Lower leg skin (tissue), 4 donors: ENCODE measurements around the gene ZFP64. TPM values are rescaled to one million over a fixed set of nuclear protein-coding genes. Genes with fewer than 3 reads are reported as not detected.
"Not testable (repeated sequence)": the region's sequence is repeated elsewhere in the genome, so short reads cannot be mapped to it uniquely, and the experiment has no call there.

Experiments used
- DNase-seq, 2 donors: peaks; one replicate each; pipeline ENCODE4 v3.0.0-alpha.2; 2019; ENCODE audit warnings: low spot score in 2 of 2
- H3K4me3 ChIP-seq: fragments of 200-600 bp; sonication (generic); 2 replicates; pipeline ENCODE4 v1.5.1; 2017; ENCODE audit warnings: mild to moderate bottlenecking, low read depth; ENCODE audit not compliant: poor library complexity, severe bottlenecking
- CTCF ChIP-seq, 3 donors: fragments of 450-650 bp; IDR thresholded peaks; one replicate each; pipeline ENCODE4 v1.5.1; 2016; ENCODE audit warnings: antibody characterized with exemption in 3 of 3, mild to moderate bottlenecking in 3 of 3, moderate library complexity in 2 of 3
- POLR2A ChIP-seq, 2 donors: fragments of 450-650 bp; IDR thresholded peaks; one replicate each; pipeline ENCODE4 v1.6.1; 2016 to 2017; ENCODE audit warnings: antibody characterized with exemption in 2 of 2, mild to moderate bottlenecking in 1 of 2, moderate library complexity in 1 of 2
- WGBS, 2 donors: methylation state at CpG; one replicate each; pipeline ENCODE4 v1.1.5; 2018; 5-methylcytosine and 5-hydroxymethylcytosine counted together
- intact Hi-C: fragments of 100-400 bp; cut with DNase I; formaldehyde crosslinking; loops from one replicate; pipeline ENCODE4 v1.15.0; 2023; ENCODE audit warnings: low total_unique reads
- total RNA-seq, 4 donors: library from RNA; depleted of rRNA; stranded (reverse); fragments of >200 nt; gene quantifications; one replicate each; pipeline ENCODE4 v1.1.0, GENCODE V29; 2016

The ZFP64 gene
- total RNA-seq, 4 donors from 2014 or later, result 23.7 to 65.5 (median 27.1) TPM

GRCh38 chr20:52234302-52235045 is 42.9 kb upstream of the ZFP64 start:
- DNase-seq, result peak in 1 of 2 donors; percentile 25
- intact Hi-C loops, result no loop called here
- no peak overlapping the region for H3K4me3 ChIP-seq
- WGBS, 2 donors, result 81 to 96% methylated on average over 1 of the region's 1 CpG
- TF ChIP-seq CTCF (IDR thresholded peaks at IDR 0.05) (no peak), POLR2A (IDR thresholded peaks at IDR 0.05) (no peak)

GRCh38 chr20:52231230-52231746 is 39.7 kb upstream of the ZFP64 start:
- TF ChIP-seq POLR2A (IDR thresholded peaks at IDR 0.05) (no peak), CTCF (IDR thresholded peaks at IDR 0.05) (no peak)
- H3K4me3 ChIP-seq, result no peak overlapping the region
- intact Hi-C loops, result no loop called here
- no peak for DNase-seq

GRCh38 chr20:52230409-52230808 is 38.8 kb upstream of the ZFP64 start:
- TF ChIP-seq POLR2A (IDR thresholded peaks at IDR 0.05) (no peak), CTCF (IDR thresholded peaks at IDR 0.05) (no peak)
- peak in 1 of 2 donors; percentile 3 for DNase-seq
- H3K4me3 ChIP-seq, result no peak overlapping the region
- intact Hi-C loops, result no loop called here
- WGBS, 2 donors, result 36 to 59% methylated on average over 3 of the region's 3 CpGs

GRCh38 chr20:52229346-52229745 is 37.8 kb upstream of the ZFP64 start:
- intact Hi-C loops, H3K4me3 ChIP-seq: not testable (repeated sequence)
- WGBS, 2 donors, result 67 to 76% methylated on average over 1 of the region's 1 CpG
- peak in 1 of 2 donors; percentile 14 for DNase-seq

GRCh38 chr20:52226370-52226769 is 34.8 kb upstream of the ZFP64 start:
- TF ChIP-seq POLR2A (IDR thresholded peaks at IDR 0.05) (no peak), CTCF (IDR thresholded peaks at IDR 0.05) (no peak)
- 19 to 24% methylated on average over 3 of the region's 3 CpGs for WGBS, 2 donors
- intact Hi-C loops, result no loop called here
- H3K4me3 ChIP-seq, result no peak overlapping the region
- DNase-seq, result no peak

GRCh38 chr20:52224920-52225319 is 33.3 kb upstream of the ZFP64 start:
- no peak for DNase-seq
- intact Hi-C loops, result no loop called here
- no peak for TF ChIP-seq CTCF (IDR thresholded peaks at IDR 0.05)
- TF ChIP-seq POLR2A (IDR thresholded peaks at IDR 0.05), result no peak
- H3K4me3 ChIP-seq, result no peak overlapping the region
- 28% methylated on average over 3 of the region's 3 CpGs for WGBS, 2 donors

- intact Hi-C loops, DNase-seq, H3K4me3 ChIP-seq: not testable (repeated sequence)
- 92 to 95% methylated on average over 4 of the region's 4 CpGs for WGBS, 2 donors
Observed at GRCh38 chr20:52221362-52221761, 29.8 kb upstream of the ZFP64 start.

GRCh38 chr20:52220891-52221290 is 29.3 kb upstream of the ZFP64 start:
- H3K4me3 ChIP-seq, DNase-seq, intact Hi-C loops: not testable (repeated sequence)
